Nephron (organoid): ENCODE data around the gene PCDH15.

Source experiments
- H3K27ac Mint-ChIP-seq, 3 experiments: 2 replicates each; pipeline ENCODE4 v1.8.0; 2020; ENCODE audit warnings: mixed read lengths in 3 of 3, mild to moderate bottlenecking in 2 of 3, moderate library complexity in 1 of 3
- H3K27me3 Mint-ChIP-seq: 2 replicates; pipeline ENCODE4 v1.8.0; 2021; ENCODE audit warnings: low read depth, mild to moderate bottlenecking, moderate library complexity, mixed read lengths
- H3K36me3 Mint-ChIP-seq: 2 replicates; pipeline ENCODE4 v1.8.0; 2020; ENCODE audit warnings: low read depth, mixed read lengths
- H3K4me1 Mint-ChIP-seq: 2 replicates; pipeline ENCODE4 v1.8.0; 2020; ENCODE audit warnings: mixed read lengths
- H3K4me3 Mint-ChIP-seq, 3 experiments: 2 replicates each; pipeline ENCODE4 v1.8.0; 2020; ENCODE audit warnings: mild to moderate bottlenecking in 3 of 3, mixed read lengths in 3 of 3, moderate library complexity in 2 of 3
- H3K9me3 Mint-ChIP-seq: 2 replicates; pipeline ENCODE4 v1.8.0; 2020; ENCODE audit warnings: mixed read lengths
- CTCF ChIP-seq, 3 experiments: fragments of 200-600 bp; sonication (generic); IDR thresholded peaks; one replicate each; pipeline ENCODE4 v1.5.0; 2021; ENCODE audit warnings: antibody characterized with exemption in 3 of 3; ENCODE audit not compliant: unreplicated experiment in 3 of 3

PCDH15 gene

DNA sequence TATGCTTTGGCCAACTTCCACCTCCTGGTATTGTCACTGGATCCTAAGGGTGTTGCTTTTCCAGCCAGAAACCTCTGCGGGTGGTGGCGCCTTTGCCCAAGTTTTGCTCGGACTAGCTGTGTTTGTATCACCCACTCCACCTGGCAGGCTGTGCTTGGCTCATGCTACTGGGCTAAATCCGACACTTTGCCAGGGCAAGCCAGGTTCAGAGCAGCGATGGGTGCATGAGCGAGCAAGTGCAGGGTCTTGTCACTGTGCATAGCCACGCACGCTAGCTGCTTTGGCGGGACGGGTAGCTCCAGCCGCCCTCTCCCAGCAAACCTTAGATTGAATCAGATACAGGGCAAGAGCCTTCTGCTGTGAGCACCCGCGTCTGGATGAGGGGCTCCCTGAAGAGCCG, 737.5 kb downstream of the PCDH15 start:
- no peak for TF ChIP-seq CTCF (IDR thresholded peaks at IDR 0.05; ENCODE audit: unreplicated experiment in 3 of 3)
- no peak overlapping the region for H3K4me3 Mint-ChIP-seq
- H3K27ac Mint-ChIP-seq = no peak overlapping the region
- no peaks in the 10 kb centered on the region for H3K36me3 Mint-ChIP-seq
- no peaks in the 10 kb centered on the region for H3K4me1 Mint-ChIP-seq
- peaks cover 6% of the 10 kb centered on the region for H3K9me3 Mint-ChIP-seq
- no peaks in the 10 kb centered on the region for H3K27me3 Mint-ChIP-seq

GRCh38 chr10:54060572-54060971, 740.5 kb downstream of the PCDH15 start:
- TF ChIP-seq CTCF (IDR thresholded peaks at IDR 0.05; ENCODE audit: unreplicated experiment in 3 of 3) = no peak
- Mint-ChIP-seq H3K36me3 (peaks cover 6% of the 10 kb centered on the region), H3K4me3 (no peak overlapping the region), H3K27me3 (no peaks in the 10 kb centered on the region), H3K9me3 (peaks cover 15% of the 10 kb centered on the region), H3K4me1 (no peaks in the 10 kb centered on the region), H3K27ac (no peak overlapping the region)

DNA sequence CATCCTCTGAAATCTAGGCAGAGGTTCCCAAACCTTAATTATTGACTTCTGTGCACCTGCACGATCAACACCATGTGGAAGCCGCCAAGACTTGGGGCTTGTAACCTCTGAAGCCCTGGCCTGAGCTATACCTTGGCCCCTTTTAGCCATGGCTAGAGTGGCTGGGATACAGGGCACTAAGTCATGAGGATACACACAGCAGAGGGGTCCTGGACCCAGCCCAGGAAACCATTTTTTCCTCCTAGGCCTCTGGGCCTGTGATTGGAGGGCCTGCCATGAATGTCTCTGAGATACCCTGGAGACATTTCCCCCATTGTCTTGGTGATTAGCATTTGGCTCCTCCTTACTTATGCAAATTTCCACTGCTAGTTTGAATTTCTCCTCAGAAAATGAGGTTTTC, 743.7 kb downstream of the PCDH15 start:
- Mint-ChIP-seq H3K27ac (no peak overlapping the region), H3K4me3 (no peak overlapping the region), H3K27me3 (no peaks in the 10 kb centered on the region), H3K9me3 (peaks cover 17% of the 10 kb centered on the region), H3K4me1 (no peaks in the 10 kb centered on the region), H3K36me3 (peaks cover 6% of the 10 kb centered on the region)
- TF ChIP-seq CTCF (IDR thresholded peaks at IDR 0.05; ENCODE audit: unreplicated experiment in 3 of 3) = no peak

DNA sequence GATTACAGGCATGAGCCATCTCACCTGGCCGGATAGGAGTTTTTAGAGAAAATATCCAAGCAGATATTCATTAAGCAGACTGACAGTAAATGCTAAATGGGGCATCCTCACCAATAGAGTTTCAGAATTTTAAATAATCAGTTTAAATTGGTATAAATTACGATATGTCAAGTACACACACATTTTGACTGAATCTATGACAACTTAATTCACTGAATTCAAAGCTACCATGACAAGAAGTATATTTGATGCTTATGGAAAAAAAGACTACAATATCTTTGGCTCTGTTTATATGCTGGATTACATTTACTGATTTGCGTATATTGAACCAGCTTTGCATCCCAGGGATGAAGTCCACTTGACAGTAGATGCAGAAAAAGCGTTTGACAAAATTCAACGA, 774.7 kb downstream of the PCDH15 start:
- no peaks in the 10 kb centered on the region for H3K9me3 Mint-ChIP-seq
- H3K36me3 Mint-ChIP-seq = no peaks in the 10 kb centered on the region
- no peaks in the 10 kb centered on the region for H3K27me3 Mint-ChIP-seq
- H3K4me3 Mint-ChIP-seq = no peak overlapping the region
- no peaks in the 10 kb centered on the region for H3K4me1 Mint-ChIP-seq
- no peak for TF ChIP-seq CTCF (IDR thresholded peaks at IDR 0.05; ENCODE audit: unreplicated experiment in 3 of 3)
- H3K27ac Mint-ChIP-seq = no peak overlapping the region

GRCh38 chr10:54011117-54011516, 789.9 kb downstream of the PCDH15 start:
- H3K4me1 Mint-ChIP-seq = no peaks in the 10 kb centered on the region
- H3K27me3 Mint-ChIP-seq = no peaks in the 10 kb centered on the region
- no peak overlapping the region for H3K4me3 Mint-ChIP-seq
- H3K9me3 Mint-ChIP-seq = peaks cover 29% of the 10 kb centered on the region
- H3K27ac Mint-ChIP-seq = no peak overlapping the region
- no peak for TF ChIP-seq CTCF (IDR thresholded peaks at IDR 0.05; ENCODE audit: unreplicated experiment in 3 of 3)
- H3K36me3 Mint-ChIP-seq = no peaks in the 10 kb centered on the region

- Mint-ChIP-seq H3K4me3 (no peak overlapping the region), H3K27me3 (no peaks in the 10 kb centered on the region), H3K27ac (no peak overlapping the region), H3K4me1 (no peaks in the 10 kb centered on the region), H3K36me3 (no peaks in the 10 kb centered on the region), H3K9me3 (peaks cover 25% of the 10 kb centered on the region)
- TF ChIP-seq CTCF (IDR thresholded peaks at IDR 0.05; ENCODE audit: unreplicated experiment in 3 of 3) = no peak
Measured at GRCh38 chr10:54010337-54010933, 790.6 kb downstream of the PCDH15 start.
